PC-3 (cell line): Measurements from ENCODE around the gene C14orf93.

Experiments used
- EZH2phosphoT487 ChIP-seq: fragments of 300-600 bp; sonication (generic); IDR thresholded peaks from 2 replicates; pipeline ENCODE4 v1.6.1; 2018; ENCODE audit warnings: mild to moderate bottlenecking, antibody characterized with exemption, low read length, borderline replicate concordance
- TF ChIP-seq, protein P1 (sequence below): fragments of 300-600 bp; sonication (generic); conservative IDR thresholded peaks from 2 replicates; pipeline ENCODE4 v1.5.1; 2017; ENCODE audit warnings: antibody characterized with exemption, low read depth, mild to moderate bottlenecking, low read length

GRCh38 chr14:23044840-23045239, 34.9 kb upstream of the C14orf93 start:
- TF ChIP-seq, protein P1, sequence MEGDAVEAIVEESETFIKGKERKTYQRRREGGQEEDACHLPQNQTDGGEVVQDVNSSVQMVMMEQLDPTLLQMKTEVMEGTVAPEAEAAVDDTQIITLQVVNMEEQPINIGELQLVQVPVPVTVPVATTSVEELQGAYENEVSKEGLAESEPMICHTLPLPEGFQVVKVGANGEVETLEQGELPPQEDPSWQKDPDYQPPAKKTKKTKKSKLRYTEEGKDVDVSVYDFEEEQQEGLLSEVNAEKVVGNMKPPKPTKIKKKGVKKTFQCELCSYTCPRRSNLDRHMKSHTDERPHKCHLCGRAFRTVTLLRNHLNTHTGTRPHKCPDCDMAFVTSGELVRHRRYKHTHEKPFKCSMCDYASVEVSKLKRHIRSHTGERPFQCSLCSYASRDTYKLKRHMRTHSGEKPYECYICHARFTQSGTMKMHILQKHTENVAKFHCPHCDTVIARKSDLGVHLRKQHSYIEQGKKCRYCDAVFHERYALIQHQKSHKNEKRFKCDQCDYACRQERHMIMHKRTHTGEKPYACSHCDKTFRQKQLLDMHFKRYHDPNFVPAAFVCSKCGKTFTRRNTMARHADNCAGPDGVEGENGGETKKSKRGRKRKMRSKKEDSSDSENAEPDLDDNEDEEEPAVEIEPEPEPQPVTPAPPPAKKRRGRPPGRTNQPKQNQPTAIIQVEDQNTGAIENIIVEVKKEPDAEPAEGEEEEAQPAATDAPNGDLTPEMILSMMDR = no peak
- no peak for TF ChIP-seq EZH2phosphoT487
